Measurements from ENCODE around the gene ANKRD65. TPM values are rescaled to one million over a fixed set of nuclear protein-coding genes. Genes with fewer than 3 reads are reported as not detected.

The ANKRD65 gene
- total RNA-seq, 4 donors from 2014 or later, result 13.8 to 32.6 (median 19.4) TPM

DNA sequence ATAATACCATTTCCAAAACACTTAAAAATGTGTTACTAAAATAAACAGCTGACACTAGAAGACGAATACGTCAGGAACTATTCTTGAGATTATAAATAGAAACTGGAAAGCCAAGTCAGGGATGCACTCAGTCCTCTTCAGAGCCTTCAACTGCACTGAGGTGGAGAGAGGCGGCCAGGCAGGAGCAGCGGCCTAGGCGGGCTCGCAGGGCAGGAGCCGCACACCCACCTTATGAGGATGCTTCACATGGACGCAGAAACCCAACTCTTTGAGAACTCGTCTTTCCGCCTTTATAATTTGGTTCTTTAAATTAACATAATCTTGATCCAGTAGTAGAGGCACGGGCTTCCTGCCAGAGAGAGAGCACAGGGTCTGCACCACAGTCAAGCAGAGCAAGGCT, 25.9 kb downstream of the ANKRD65 start:
- Histone ChIP-seq H3K4me1 (peaks cover 0 to 28% (median 12%) of the 10 kb centered on the region in 4 donors), H3K9me3 (no peaks in the 10 kb centered on the region), H3K4me3 (no peak overlapping the region), H3K27me3 (no peaks in the 10 kb centered on the region), H3K36me3 (peaks cover 2 to 82% (median 43%) of the 10 kb centered on the region in 3 donors), H3K27ac (no peak overlapping the region)
- DNase-seq (ENCODE audit: low spot score in 2 of 2), result no peak
- no peak for TF ChIP-seq EP300 (IDR thresholded peaks at IDR 0.05)
- no peak for TF ChIP-seq POLR2A (IDR thresholded peaks at IDR 0.05)
- TF ChIP-seq, protein P1, sequence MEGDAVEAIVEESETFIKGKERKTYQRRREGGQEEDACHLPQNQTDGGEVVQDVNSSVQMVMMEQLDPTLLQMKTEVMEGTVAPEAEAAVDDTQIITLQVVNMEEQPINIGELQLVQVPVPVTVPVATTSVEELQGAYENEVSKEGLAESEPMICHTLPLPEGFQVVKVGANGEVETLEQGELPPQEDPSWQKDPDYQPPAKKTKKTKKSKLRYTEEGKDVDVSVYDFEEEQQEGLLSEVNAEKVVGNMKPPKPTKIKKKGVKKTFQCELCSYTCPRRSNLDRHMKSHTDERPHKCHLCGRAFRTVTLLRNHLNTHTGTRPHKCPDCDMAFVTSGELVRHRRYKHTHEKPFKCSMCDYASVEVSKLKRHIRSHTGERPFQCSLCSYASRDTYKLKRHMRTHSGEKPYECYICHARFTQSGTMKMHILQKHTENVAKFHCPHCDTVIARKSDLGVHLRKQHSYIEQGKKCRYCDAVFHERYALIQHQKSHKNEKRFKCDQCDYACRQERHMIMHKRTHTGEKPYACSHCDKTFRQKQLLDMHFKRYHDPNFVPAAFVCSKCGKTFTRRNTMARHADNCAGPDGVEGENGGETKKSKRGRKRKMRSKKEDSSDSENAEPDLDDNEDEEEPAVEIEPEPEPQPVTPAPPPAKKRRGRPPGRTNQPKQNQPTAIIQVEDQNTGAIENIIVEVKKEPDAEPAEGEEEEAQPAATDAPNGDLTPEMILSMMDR (IDR thresholded peaks at IDR 0.05), result no peak
- WGBS, 2 donors, result 85 to 87% methylated on average over 11 of the region's 11 CpGs

DNA sequence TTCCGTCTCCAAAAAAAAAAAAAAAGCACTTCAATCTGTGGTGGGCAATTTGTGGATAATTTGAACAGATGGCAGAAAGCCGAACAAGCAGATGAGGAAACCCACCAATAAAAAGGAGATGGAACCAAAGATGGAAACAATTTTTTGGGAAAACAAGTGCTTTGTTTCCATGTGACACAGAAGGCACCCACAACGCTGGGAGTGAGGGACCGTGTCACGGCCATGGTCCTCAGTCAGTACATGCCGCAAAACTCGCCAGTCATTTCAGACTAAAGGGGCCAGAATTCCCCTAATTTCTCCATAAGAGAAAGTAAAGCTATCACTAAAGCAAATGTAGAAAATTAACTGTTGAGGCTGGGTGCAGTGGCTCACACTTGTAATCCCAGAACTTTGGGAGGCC, 27.0 kb downstream of the ANKRD65 start:
- Histone ChIP-seq H3K27me3 (no peaks in the 10 kb centered on the region), H3K4me3 (no peak overlapping the region), H3K36me3 (peaks cover 4 to 92% (median 54%) of the 10 kb centered on the region in 3 donors), H3K27ac (no peak overlapping the region), H3K4me1 (peaks cover 0 to 21% (median 8%) of the 10 kb centered on the region in 4 donors), H3K9me3 (no peaks in the 10 kb centered on the region)
- TF ChIP-seq POLR2A (IDR thresholded peaks at IDR 0.05), result no peak
- TF ChIP-seq, protein P1 (IDR thresholded peaks at IDR 0.05), result no peak
- no peak for TF ChIP-seq EP300 (IDR thresholded peaks at IDR 0.05)
- 92 to 94% methylated on average over 7 of the region's 7 CpGs for WGBS, 2 donors
- no peak for DNase-seq (ENCODE audit: low spot score in 2 of 2)

DNA sequence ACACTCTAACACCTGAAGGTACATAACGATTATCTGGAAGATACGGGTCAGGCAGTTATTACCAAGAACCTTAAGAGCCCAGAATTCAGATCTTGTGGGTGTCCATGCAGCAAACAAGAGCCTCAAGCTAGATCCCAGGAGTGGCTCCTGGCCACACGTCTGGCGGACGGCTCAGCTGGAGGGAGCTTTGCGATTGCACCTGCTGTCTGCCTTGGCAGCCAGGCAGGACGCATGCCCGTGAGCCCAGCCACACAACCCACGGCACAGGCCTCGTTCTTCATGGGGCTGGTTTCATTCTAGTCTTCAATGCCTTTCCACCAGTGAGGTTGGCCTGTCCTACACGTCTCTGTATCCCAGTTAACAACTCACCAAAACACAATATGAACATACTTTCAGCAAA, 27.6 kb downstream of the ANKRD65 start:
- WGBS, 2 donors, result 89 to 90% methylated on average over 9 to 10 of the region's 11 CpGs
- no peak for DNase-seq (ENCODE audit: low spot score in 2 of 2)
- H3K4me1 ChIP-seq, result peaks cover 0 to 20% (median 8%) of the 10 kb centered on the region in 4 donors
- TF ChIP-seq, protein P1 (IDR thresholded peaks at IDR 0.05), result no peak
- TF ChIP-seq POLR2A (IDR thresholded peaks at IDR 0.05) (no peak), EP300 (IDR thresholded peaks at IDR 0.05) (no peak)
- H3K4me3 ChIP-seq, result no peak overlapping the region
- no peak overlapping the region for H3K27ac ChIP-seq
- no peaks in the 10 kb centered on the region for H3K9me3 ChIP-seq
- no peaks in the 10 kb centered on the region for H3K27me3 ChIP-seq
- H3K36me3 ChIP-seq, result peaks cover 4 to 99% (median 59%) of the 10 kb centered on the region in 3 donors

DNA sequence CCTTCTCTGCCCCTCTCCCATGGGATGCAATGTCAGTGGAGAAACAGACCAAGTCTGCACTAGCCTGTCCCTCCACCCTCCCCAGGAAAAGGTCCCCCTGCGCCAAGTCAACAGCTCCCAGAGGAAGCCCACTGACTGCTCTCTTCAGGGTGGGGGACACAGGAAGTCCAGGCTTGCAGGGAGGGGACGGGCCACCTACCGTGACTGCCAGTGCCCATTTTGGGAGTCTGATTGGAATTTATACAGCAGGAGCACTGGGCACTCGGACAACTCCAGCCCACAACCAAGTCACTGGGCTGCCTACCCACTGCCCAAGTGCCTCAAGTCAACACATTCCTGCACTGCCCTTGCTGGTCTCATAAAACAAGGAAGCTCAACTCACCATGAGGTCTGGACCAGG, 28.1 kb downstream of the ANKRD65 start:
- Histone ChIP-seq H3K9me3 (no peaks in the 10 kb centered on the region), H3K27ac (no peak overlapping the region), H3K27me3 (no peaks in the 10 kb centered on the region), H3K4me3 (no peak overlapping the region), H3K36me3 (peaks cover 4 to 100% (median 63%) of the 10 kb centered on the region in 3 donors), H3K4me1 (peaks cover 0 to 16% (median 4%) of the 10 kb centered on the region in 4 donors)
- TF ChIP-seq POLR2A (IDR thresholded peaks at IDR 0.05), result no peak
- TF ChIP-seq, protein P1 (IDR thresholded peaks at IDR 0.05), result no peak
- TF ChIP-seq EP300 (IDR thresholded peaks at IDR 0.05), result no peak
- DNase-seq (ENCODE audit: low spot score in 2 of 2), result no peak
- 88 to 90% methylated on average over 2 to 4 of the region's 4 CpGs for WGBS, 2 donors

DNA sequence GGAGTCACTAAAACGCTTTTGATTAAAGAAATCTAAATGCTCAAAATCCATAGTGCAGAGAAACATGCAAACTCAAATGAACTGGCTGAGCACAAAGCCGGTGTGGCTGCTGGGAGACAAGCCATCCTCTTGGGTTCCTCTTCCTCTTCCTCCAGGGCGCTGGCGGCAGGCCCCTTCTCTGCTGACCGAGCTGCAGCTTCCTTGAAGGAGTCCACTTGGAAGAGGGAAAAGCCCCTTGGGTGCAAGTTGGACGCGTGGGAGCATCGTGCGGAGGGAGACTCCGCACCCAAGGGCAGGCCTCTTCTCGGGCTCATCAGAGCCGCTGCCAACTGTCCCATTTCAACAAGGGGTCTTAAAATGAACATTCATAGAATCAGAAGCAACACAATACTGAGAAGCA, 29.9 kb downstream of the ANKRD65 start:
- Histone ChIP-seq H3K36me3 (peaks cover 8 to 100% (median 77%) of the 10 kb centered on the region in 3 donors), H3K9me3 (no peaks in the 10 kb centered on the region), H3K27me3 (no peaks in the 10 kb centered on the region), H3K4me1 (peaks cover 0 to 4% (median 0%) of the 10 kb centered on the region in 4 donors), H3K4me3 (no peak overlapping the region), H3K27ac (no peak overlapping the region)
- DNase-seq (ENCODE audit: low spot score in 2 of 2), result no peak
- TF ChIP-seq, protein P1 (IDR thresholded peaks at IDR 0.05), result no peak
- TF ChIP-seq POLR2A (IDR thresholded peaks at IDR 0.05) (no peak), EP300 (IDR thresholded peaks at IDR 0.05) (no peak)
- 79 to 87% methylated on average over 12 of the region's 12 CpGs for WGBS, 2 donors
